Heart right ventricle (tissue), 16 donors: Measurements from ENCODE around the gene KIF3A. TPM values are rescaled to one million over a fixed set of nuclear protein-coding genes. Genes with fewer than 3 reads are reported as not detected.

ENCODE experiments used
- ATAC-seq, 8 donors: fragments of 200-7000 bp; cut with Tn5 transposase; one replicate each; pipeline ENCODE4 v1.9.1; 2020; ENCODE audit warnings: mild to moderate bottlenecking in 8 of 8, moderate library complexity in 8 of 8, moderate number of reproducible peaks in 1 of 8
- DNase-seq, 2 donors: peaks; one replicate each; pipeline ENCODE4 v3.0.0-alpha.2; 2020
- H3K27ac ChIP-seq, 10 donors: fragments of 200-600 bp; sonication (generic) in 2 of 10; one replicate each; pipeline versions ENCODE4 v1.5.0 to v1.8.0; 2020 to 2022; ENCODE audit warnings: mild to moderate bottlenecking in 3 of 10
- H3K27me3 ChIP-seq, 7 donors: fragments of 200-600 bp; one replicate each; pipeline ENCODE4 v1.8.0; 2021 to 2022; ENCODE audit warnings: mild to moderate bottlenecking in 2 of 7
- H3K36me3 ChIP-seq, 9 donors: fragments of 200-600 bp; sonication (generic) in 1 of 9; one replicate each; pipeline versions ENCODE4 v1.5.0 to v1.8.0; 2020 to 2022; ENCODE audit warnings: mild to moderate bottlenecking in 2 of 9
- H3K4me1 ChIP-seq, 9 donors: fragments of 200-600 bp; sonication (generic) in 1 of 9; one replicate each; pipeline versions ENCODE4 v1.5.0 to v1.8.0; 2020 to 2022; ENCODE audit warnings: mild to moderate bottlenecking in 4 of 9
- H3K4me3 ChIP-seq, 10 donors: fragments of 200-600 bp; sonication (generic) in 2 of 10; one replicate each; pipeline versions ENCODE4 v1.5.0 to v1.8.0; 2020 to 2022; ENCODE audit warnings: mild to moderate bottlenecking in 7 of 10, moderate library complexity in 2 of 10
- H3K9me3 ChIP-seq, 11 donors: fragments of 200-600 bp in 10 of 11; sonication (generic) in 2 of 11; one replicate each; pipeline versions ENCODE4 v1.5.0 to v1.8.0; 2013 to 2022; ENCODE audit warnings: mild to moderate bottlenecking in 2 of 11, control low read depth in 1 of 11, moderate library complexity in 1 of 11
- CTCF ChIP-seq, 9 donors: fragments of 200-600 bp; sonication (generic) in 2 of 9; IDR thresholded peaks; one replicate each; pipeline versions ENCODE4 v1.5.0 to v1.8.0; 2021 to 2022; ENCODE audit warnings: antibody characterized with exemption in 9 of 9, mild to moderate bottlenecking in 5 of 9, moderate library complexity in 1 of 9
- WGBS, 2 donors: extraction: QIAGEN DNeasy Blood & Tissue Kit; methylation state at CpG; one replicate each; pipeline ENCODE4 v1.1.7; 2013; ENCODE audit warnings: inconsistent platforms in 1 of 2; 5-methylcytosine and 5-hydroxymethylcytosine counted together
- intact Hi-C, 10 donors: fragments of 100-400 bp; cut with DNase I; formaldehyde crosslinking; loops; one replicate each; pipeline versions ENCODE4 v1.11.1 to v1.14.2; 2022
- polyA plus RNA-seq, 2 donors: library from polyadenylated mRNA; stranded (reverse); fragments of 200-250 nt; gene quantifications; one replicate each; pipeline ENCODE4 v1.2.3, GENCODE V29; 2013
- total RNA-seq, 10 donors: library from RNA; stranded (reverse); fragmentation: NEBNext Ultra II Directional in 3 of 10; extraction: Animal tissue kit (Norgen Biotek cat#: 25700) in 3 of 10; gene quantifications; one replicate each; pipeline versions ENCODE4 v1.2.1 to v1.2.4, GENCODE V29; 2021 to 2023
- donor health status: Arrhythmogenic right ventricular cardiomyopathy.
- donor health status: ischemic (EF 13 %, LVEDD 7.1; RV severe dilation, severe dysfunction).
- donor health status: healthy with polysubstance abuse.
- donor health status: DM: no; HTN: yes; CAD: no.
- donor health status: DM: no; HTN: no; CAD: no.
- donor health status: ischemic (EF 25% LVEDD 6.9; RV normal size, moderate dysfunction).
- donor health status: ischemic (EF 25% LVEDD 5.7; RV mildly dilated, moderate dysfunction).
- donor health status: healthy.
- donor health status: DM: yes; HTN: yes; CAD: no.
- donor health status: Ischemic cardiomyopathy.
- donor health status: ischemic (EF 35%, LVEDD 5.7; RV mildly dilated, moderate dysfunction).
- donor health status: nonischemic (EF 11% LVEDD 7.7; RV severe dilation, severe dysfunction).
- donor health status: DM: yes; HTN: yes; CAD: no.
- donor health status: PGD.
- donor health status: ischemic (EF 29% LVEDD 5.4; RV normal size, mild dysfunction).
- donor health status: nonischemic (EF 23%, LVEDD 6.1; RV moderate dilation, normal function).

Gene KIF3A
- total and polyA plus RNA-seq, 12 donors = 2.2 to 18.6 (median 12.5) TPM

- Histone ChIP-seq H3K4me1 (no peaks in the 10 kb centered on the region), H3K36me3 (peaks cover 0 to 27% (median 9%) of the 10 kb centered on the region in 9 donors), H3K9me3 (peaks cover 0 to 23% (median 10%) of the 10 kb centered on the region in 11 donors), H3K27me3 (peaks cover 0 to 2% (median 0%) of the 10 kb centered on the region in 7 donors), H3K27ac (no peak overlapping the region), H3K4me3 (no peak overlapping the region)
- WGBS, 2 donors = 92 to 98% methylated on average over 2 of the region's 2 CpGs
- no peak for TF ChIP-seq CTCF (IDR thresholded peaks at IDR 0.05)
- intact Hi-C loops = no loop called here
- ATAC-seq = no peak
- no peak for DNase-seq
These were observed 89.9 kb downstream of the KIF3A start for GRCh38 chr5:132647473-132647872.

- H3K27me3 ChIP-seq = no peaks in the 10 kb centered on the region
- H3K9me3 ChIP-seq = peaks cover 0 to 23% (median 10%) of the 10 kb centered on the region in 11 donors
- no peak for ATAC-seq
- 92 to 95% methylated on average over 11 of the region's 11 CpGs for WGBS, 2 donors
- H3K4me1 ChIP-seq = no peaks in the 10 kb centered on the region
- intact Hi-C loops = loop anchor here in 1 of 10 donors (1.0 kb wide), 1 partner anchor 49 kb away; no protein-coding TSS in a partner anchor
- H3K36me3 ChIP-seq = peaks cover 0 to 34% (median 14%) of the 10 kb centered on the region in 9 donors
- no peak overlapping the region for H3K4me3 ChIP-seq
- DNase-seq = no peak
- TF ChIP-seq CTCF (IDR thresholded peaks at IDR 0.05) = no peak
- H3K27ac ChIP-seq = no peak overlapping the region
These were observed 90.6 kb downstream of the KIF3A start for GRCh38 chr5:132646583-132647266.

GRCh38 chr5:132644177-132644576, 93.2 kb downstream of the KIF3A start:
- ATAC-seq = no peak
- no peak overlapping the region for H3K4me3 ChIP-seq
- no peak overlapping the region for H3K27ac ChIP-seq
- H3K4me1 ChIP-seq = no peaks in the 10 kb centered on the region
- peaks cover 0 to 21% (median 10%) of the 10 kb centered on the region in 11 donors for H3K9me3 ChIP-seq
- no peaks in the 10 kb centered on the region for H3K27me3 ChIP-seq
- no peak for DNase-seq
- intact Hi-C loops = no loop called here
- H3K36me3 ChIP-seq = peaks cover 0 to 58% (median 32%) of the 10 kb centered on the region in 9 donors
- TF ChIP-seq CTCF (IDR thresholded peaks at IDR 0.05) = no peak

Other genes with a start within 250 kb of the KIF3A start
- gene IRF1, start 246.8 kb downstream of the KIF3A start, total RNA-seq = 100 to 1,000 TPM in 1 of 10 donors, 10 to 100 TPM in 8, 1 to 10 TPM in 1; 9.5 to 146 (median 19.2) TPM
- 10 to 100 TPM in 1 of 2 donors, 1 to 10 TPM in 1; 8.6 to 13.7 TPM for gene IRF1, start 246.8 kb downstream of the KIF3A start, polyA plus RNA-seq
- not detected for gene IL5, start 194.0 kb downstream of the KIF3A start, total RNA-seq
- not detected for gene IL5, start 194.0 kb downstream of the KIF3A start, polyA plus RNA-seq
- gene RAD50, start 180.6 kb downstream of the KIF3A start, total RNA-seq = 10 to 100 TPM; 26.6 to 38.5 (median 33.2) TPM
- gene RAD50, start 180.6 kb downstream of the KIF3A start, polyA plus RNA-seq = 10 to 100 TPM in 1 of 2 donors, 1 to 10 TPM in 1; 6.8 to 11.6 TPM
- under 1 TPM in 1 of 10 donors, not detected in 9; 0.51 TPM for gene IL13, start 79.4 kb downstream of the KIF3A start, total RNA-seq
- gene IL13, start 79.4 kb downstream of the KIF3A start, polyA plus RNA-seq = under 1 TPM in 1 of 2 donors, not detected in 1; 0.01 TPM
- not detected for gene IL4, start 63.6 kb downstream of the KIF3A start, total RNA-seq
- not detected for gene IL4, start 63.6 kb downstream of the KIF3A start, polyA plus RNA-seq
- under 1 TPM in 4 of 10 donors, not detected in 6; 0.09 to 0.75 (median 0.22) TPM for gene CCNI2, start 9.9 kb upstream of the KIF3A start, total RNA-seq
- under 1 TPM in 1 of 2 donors, not detected in 1; 0.01 TPM for gene CCNI2, start 9.9 kb upstream of the KIF3A start, polyA plus RNA-seq
- gene SEPTIN8, start 39.7 kb upstream of the KIF3A start, total RNA-seq = 10 to 100 TPM; 23.5 to 41.8 (median 31.2) TPM
- 10 to 100 TPM; 11.3 to 26.6 TPM for gene SEPTIN8, start 39.7 kb upstream of the KIF3A start, polyA plus RNA-seq
- under 1 TPM in 4 of 10 donors, not detected in 6; 0.08 to 0.19 (median 0.13) TPM for gene SOWAHA, start 75.8 kb upstream of the KIF3A start, total RNA-seq
- under 1 TPM in 1 of 2 donors, not detected in 1; 0.07 TPM for gene SOWAHA, start 75.8 kb upstream of the KIF3A start, polyA plus RNA-seq
- 1 to 10 TPM; 3.2 to 6.4 (median 4.1) TPM for gene SHROOM1, start 93.1 kb upstream of the KIF3A start, total RNA-seq
- gene SHROOM1, start 93.1 kb upstream of the KIF3A start, polyA plus RNA-seq = 10 to 100 TPM in 1 of 2 donors, 1 to 10 TPM in 1; 3.5 to 10.8 TPM
- under 1 TPM; 0.18 to 0.82 (median 0.43) TPM for gene GDF9, start 128.9 kb upstream of the KIF3A start, total RNA-seq
- under 1 TPM in 1 of 2 donors, not detected in 1; 0.10 TPM for gene GDF9, start 128.9 kb upstream of the KIF3A start, polyA plus RNA-seq
- 1,000 to 10,000 TPM; 1,190 to 1,962 (median 1,754) TPM for gene UQCRQ, start 129.1 kb upstream of the KIF3A start, total RNA-seq
- 1,000 to 10,000 TPM in 1 of 2 donors, 100 to 1,000 TPM in 1; 824 to 1,591 TPM for gene UQCRQ, start 129.1 kb upstream of the KIF3A start, polyA plus RNA-seq
- gene LEAP2, start 136.1 kb upstream of the KIF3A start, total RNA-seq = 1 to 10 TPM in 5 of 10 donors, under 1 TPM in 5; 0.49 to 1.6 (median 0.92) TPM
- 1 to 10 TPM in 1 of 2 donors, under 1 TPM in 1; 0.62 to 3.9 TPM for gene LEAP2, start 136.1 kb upstream of the KIF3A start, polyA plus RNA-seq
- gene AFF4, start 226.1 kb upstream of the KIF3A start, total RNA-seq = 10 to 100 TPM; 35.2 to 63.8 (median 53.3) TPM
- 1 to 10 TPM; 7.0 to 9.3 TPM for gene AFF4, start 226.1 kb upstream of the KIF3A start, polyA plus RNA-seq